H1 (cell line): ENCODE measurements around the gene MED31. TPM values are rescaled to one million over a fixed set of nuclear protein-coding genes. Genes with fewer than 3 reads are reported as not detected.

Experiments used
- BACH1 ChIP-seq: IDR thresholded peaks from 2 replicates; pipeline ENCODE4 v1.6.1; 2012; ENCODE audit warnings: low read length, improper control_type of control experiment
- BRCA1 ChIP-seq: IDR thresholded peaks from 2 replicates; pipeline ENCODE4 v1.6.1; 2012; ENCODE audit warnings: low read depth, low read length, improper control_type of control experiment
- CHD7 ChIP-seq: fragments of 300-600 bp; sonication (generic); IDR thresholded peaks from 2 replicates; pipeline ENCODE4 v1.7.1; 2012; ENCODE audit warnings: low read length, moderate library complexity, mild to moderate bottlenecking, inconsistent platforms; ENCODE audit not compliant: insufficient replicate concordance
- FOSL1 ChIP-seq: IDR thresholded peaks from 2 replicates; pipeline ENCODE4 v1.6.1; 2011; ENCODE audit warnings: mild to moderate bottlenecking, low read depth, low read length, moderate library complexity; ENCODE audit not compliant: insufficient read depth
- USF2 ChIP-seq: IDR thresholded peaks from 2 replicates; pipeline ENCODE4 v1.6.1; 2011; ENCODE audit warnings: low read length, improper control_type of control experiment
- polyA plus RNA-seq, 7 experiments: library from polyadenylated mRNA; depleted of rRNA in 3 of 7; stranded (reverse) in 5 of 7; unstranded in 2 of 7; fragments of >200 nt in 5 of 7; fragments of 200-250 nt in 2 of 7; gene quantifications; 1 replicate in 5 of 7; 2 replicates in 1 of 7; 4 replicates in 1 of 7; pipeline versions ENCODE4 v1.2.1 to v1.2.3, GENCODE V29; 2011 to 2013; ENCODE audit warnings: missing spikeins in 2 of 7, mixed read lengths in 2 of 7
- total RNA-seq: library from RNA; stranded (reverse); fragmentation: NEBNext Ultra II Directional; extraction: Animal tissue kit (Norgen Biotek cat#: 25700); gene quantifications from 2 replicates; pipeline ENCODE4 v1.2.1, GENCODE V29; 2021

The MED31 gene
- total and polyA plus RNA-seq, 2 of the 8 experiments (the other 6 are each of a cell fraction or from before 2014, with no cell fraction given) = 4.6 to 12.3 TPM

- TF ChIP-seq CHD7 (no peak), FOSL1 (no peak), BRCA1 (no peak), USF2 (no peak), BACH1 (no peak)
Measured at GRCh38 chr17:6630390-6630789, 21.0 kb downstream of the MED31 start (continued).
